Trophoblast cell (in vitro differentiated cells and primary cell): ENCODE results near the gene COL4A1.

Experiments used
- DNase-seq, 2 donors: peaks; one replicate each; pipeline ENCODE4 v3.0.0-alpha.2; 2016
- H2AFZ ChIP-seq: 2 replicates; pipeline ENCODE4 v1.6.1; 2013; ENCODE audit warnings: low read length, moderate library complexity, mild to moderate bottlenecking; ENCODE audit not compliant: insufficient read depth, poor library complexity
- H2AK5ac ChIP-seq: 2 replicates; pipeline ENCODE4 v1.6.1; 2013; ENCODE audit warnings: mild to moderate bottlenecking, low read length
- H2BK120ac ChIP-seq: 2 replicates; pipeline ENCODE4 v1.6.1; 2013; ENCODE audit warnings: low read length, mild to moderate bottlenecking, moderate library complexity; ENCODE audit not compliant: insufficient read depth, poor library complexity
- H2BK12ac ChIP-seq: 2 replicates; pipeline ENCODE4 v1.6.1; 2013; ENCODE audit warnings: mild to moderate bottlenecking, low read length, moderate library complexity
- H2BK5ac ChIP-seq: 2 replicates; pipeline ENCODE4 v1.6.1; 2013; ENCODE audit warnings: low read length, low read depth, moderate library complexity, mild to moderate bottlenecking; ENCODE audit not compliant: poor library complexity
- H3K14ac ChIP-seq: 2 replicates; pipeline ENCODE4 v1.6.1; 2013; ENCODE audit warnings: mild to moderate bottlenecking, low read length
- H3K18ac ChIP-seq: 2 replicates; pipeline ENCODE4 v1.6.1; 2013; ENCODE audit warnings: mild to moderate bottlenecking, low read length
- H3K23ac ChIP-seq: 2 replicates; pipeline ENCODE4 v1.6.1; 2013; ENCODE audit warnings: low read length
- H3K27ac ChIP-seq: 2 replicates; pipeline ENCODE4 v1.5.1; 2013; ENCODE audit warnings: low read depth, mild to moderate bottlenecking, inconsistent platforms, low read length, moderate library complexity
- H3K27me3 ChIP-seq: 2 replicates; pipeline ENCODE4 v1.6.1; 2013; ENCODE audit warnings: inconsistent platforms, mild to moderate bottlenecking, low read length, moderate library complexity; ENCODE audit not compliant: insufficient read depth
- H3K36me3 ChIP-seq, 2 experiments: 1 replicate in 1 of 2; 2 replicates in 1 of 2; pipeline ENCODE4 v1.6.1; 2013; ENCODE audit warnings: low read length in 2 of 2, mild to moderate bottlenecking in 2 of 2, moderate library complexity in 1 of 2; ENCODE audit not compliant: insufficient read depth in 2 of 2, control insufficient read depth in 1 of 2
- H3K4ac ChIP-seq: 2 replicates; pipeline ENCODE4 v1.6.1; 2013; ENCODE audit warnings: low read depth, mild to moderate bottlenecking, low read length, moderate library complexity
- H3K4me1 ChIP-seq, 2 experiments: 1 replicate in 1 of 2; 2 replicates in 1 of 2; pipeline ENCODE4 v1.6.1; 2013; ENCODE audit warnings: low read length in 2 of 2, mild to moderate bottlenecking in 2 of 2, moderate library complexity in 1 of 2; ENCODE audit not compliant: insufficient read depth in 2 of 2, control insufficient read depth in 1 of 2
- H3K4me2 ChIP-seq: 2 replicates; pipeline ENCODE4 v1.6.1; 2013; ENCODE audit warnings: inconsistent platforms, mild to moderate bottlenecking, low read length, moderate library complexity
- H3K4me3 ChIP-seq: 2 replicates; pipeline ENCODE4 v1.5.1; 2013; ENCODE audit warnings: mild to moderate bottlenecking, low read depth, low read length, inconsistent platforms
- H3K79me1 ChIP-seq: one replicate; pipeline ENCODE4 v1.6.1; 2013; ENCODE audit warnings: low read length
- H3K79me2 ChIP-seq: 2 replicates; pipeline ENCODE4 v1.6.1; 2013; ENCODE audit warnings: low read length, mild to moderate bottlenecking; ENCODE audit not compliant: control insufficient read depth, insufficient read depth, poor library complexity
- H3K9ac ChIP-seq: 2 replicates; pipeline ENCODE4 v1.6.1; 2013; ENCODE audit warnings: mild to moderate bottlenecking, low read length
- H3K9me3 ChIP-seq: 2 replicates; pipeline ENCODE4 v1.6.1; 2013; ENCODE audit warnings: low read depth, mild to moderate bottlenecking, control low read depth, inconsistent platforms, low read length; ENCODE audit not compliant: insufficient read depth
- H4K12ac ChIP-seq: 2 replicates; pipeline ENCODE4 v1.6.1; 2013; ENCODE audit warnings: low read depth, mild to moderate bottlenecking, low read length, moderate library complexity
- H4K8ac ChIP-seq: 2 replicates; pipeline ENCODE4 v1.6.1; 2013; ENCODE audit warnings: low read depth, mild to moderate bottlenecking, low read length, moderate library complexity
- H4K91ac ChIP-seq: one replicate; pipeline ENCODE4 v1.6.1; 2013; ENCODE audit warnings: low read depth, mild to moderate bottlenecking, low read length, moderate library complexity
- WGBS: extraction: QIAGEN DNeasy Blood & Tissue Kit; methylation state at CpG from one replicate; pipeline ENCODE4 v1.1.7; 2013; ENCODE audit warnings: missing lambda C conversion rate; ENCODE audit not compliant: insufficient read length, insufficient coverage; ENCODE audit errors: extremely low coverage; 5-methylcytosine and 5-hydroxymethylcytosine counted together

COL4A1 gene

GRCh38 chr13:110301606-110302553, 5.1 kb downstream of the COL4A1 start:
- DNase-seq = peak; percentile 58 to 78
- no peak overlapping the region for H2BK12ac ChIP-seq
- H3K23ac ChIP-seq = no peak overlapping the region
- no peak overlapping the region for H3K4me3 ChIP-seq
- H3K36me3 ChIP-seq = peaks cover 14 to 27% of the 10 kb centered on the region in 2 experiments
- H4K12ac ChIP-seq = no peak overlapping the region
- no peak overlapping the region for H2BK120ac ChIP-seq
- no peak overlapping the region for H2AK5ac ChIP-seq
- H3K9ac ChIP-seq = no peak overlapping the region
- peak overlapping the region; percentile 7 for H3K14ac ChIP-seq
- peaks cover 11% of the 10 kb centered on the region for H3K79me1 ChIP-seq
- peaks cover 14 to 27% of the 10 kb centered on the region in 2 experiments for H3K4me1 ChIP-seq
- H3K79me2 ChIP-seq = peaks cover 12% of the 10 kb centered on the region
- H2AFZ ChIP-seq = no peak overlapping the region
- H3K18ac ChIP-seq = peak overlapping the region; percentile 69
- no CpG with 5 or more reads among the region's 21 CpGs for WGBS
- H3K27ac ChIP-seq = peak overlapping the region; percentile 22
- no peak overlapping the region for H4K91ac ChIP-seq
- H3K27me3 ChIP-seq = no peaks in the 10 kb centered on the region
- no peak overlapping the region for H3K4ac ChIP-seq
- H2BK5ac ChIP-seq = no peak overlapping the region
- no peak overlapping the region for H4K8ac ChIP-seq
- H3K9me3 ChIP-seq = no peaks in the 10 kb centered on the region
- H3K4me2 ChIP-seq = no peak overlapping the region

GRCh38 chr13:110301083-110301482, 5.9 kb downstream of the COL4A1 start:
- no CpG with 5 or more reads among the region's 5 CpGs for whole genome bisulfite sequencing

DNA sequence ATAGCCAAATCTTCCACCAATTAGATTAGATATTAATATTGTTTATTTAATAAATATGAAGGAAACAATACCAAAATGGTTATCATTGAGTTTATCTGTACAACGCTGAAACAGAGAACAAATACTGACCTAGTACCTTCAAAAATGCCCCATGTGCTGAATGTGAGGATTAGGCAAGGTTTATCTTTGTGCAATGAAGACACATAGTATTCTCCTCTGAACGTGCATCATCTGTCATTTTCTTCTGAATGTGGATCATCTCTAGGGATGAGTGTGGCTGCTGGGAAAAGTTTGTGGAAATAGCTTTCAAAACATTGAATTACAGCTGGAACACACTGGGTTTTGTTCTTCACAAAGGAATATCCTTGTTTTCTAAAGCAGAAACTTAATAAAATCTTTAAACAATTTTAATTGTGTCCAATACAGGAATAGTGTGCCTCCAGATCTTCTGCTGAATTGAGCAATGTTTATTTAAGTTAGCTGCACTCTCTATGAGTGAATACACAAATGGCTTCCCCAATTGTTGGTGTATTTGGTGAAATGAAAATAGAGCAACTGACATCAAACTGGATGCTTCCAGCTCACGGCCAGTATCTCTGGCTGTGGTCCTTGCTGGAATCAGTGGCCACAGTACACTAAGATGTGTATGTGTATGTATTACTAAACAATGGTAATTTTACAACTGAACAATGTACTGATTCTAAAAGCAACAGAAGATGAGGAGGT, 6.7 kb downstream of the COL4A1 start:
- H3K9ac ChIP-seq = no peak overlapping the region
- H2BK120ac ChIP-seq = no peak overlapping the region
- H2BK12ac ChIP-seq = no peak overlapping the region
- peaks cover 14 to 27% of the 10 kb centered on the region in 2 experiments for H3K4me1 ChIP-seq
- H3K4ac ChIP-seq = no peak overlapping the region
- H4K91ac ChIP-seq = no peak overlapping the region
- no peak overlapping the region for H2AK5ac ChIP-seq
- no CpG with 5 or more reads among the region's 3 CpGs for WGBS
- no peaks in the 10 kb centered on the region for H3K27me3 ChIP-seq
- H2AFZ ChIP-seq = no peak overlapping the region
- no peak overlapping the region for H3K27ac ChIP-seq
- no peaks in the 10 kb centered on the region for H3K9me3 ChIP-seq
- H3K4me2 ChIP-seq = no peak overlapping the region
- H3K36me3 ChIP-seq = peaks cover 14 to 27% of the 10 kb centered on the region in 2 experiments
- peaks cover 4% of the 10 kb centered on the region for H3K79me1 ChIP-seq
- no peak overlapping the region for H2BK5ac ChIP-seq
- no peak overlapping the region for H3K14ac ChIP-seq
- no peak overlapping the region for H4K8ac ChIP-seq
- H3K79me2 ChIP-seq = peaks cover 5% of the 10 kb centered on the region
- no peak overlapping the region for H3K4me3 ChIP-seq
- H3K23ac ChIP-seq = no peak overlapping the region
- no peak for DNase-seq
- no peak overlapping the region for H4K12ac ChIP-seq
- no peak overlapping the region for H3K18ac ChIP-seq

More at GRCh38 chr13:110301083-110301482, 5.9 kb downstream of the COL4A1 start:
- Histone ChIP-seq H3K4ac (no peak overlapping the region), H3K4me3 (no peak overlapping the region), H3K9me3 (no peaks in the 10 kb centered on the region), H4K91ac (no peak overlapping the region), H2BK12ac (no peak overlapping the region), H3K4me1 (peaks cover 14 to 27% of the 10 kb centered on the region in 2 experiments), H3K14ac (no peak overlapping the region), H4K8ac (no peak overlapping the region), H3K4me2 (no peak overlapping the region), H3K27me3 (no peaks in the 10 kb centered on the region), H2BK5ac (no peak overlapping the region), H3K36me3 (peaks cover 14 to 27% of the 10 kb centered on the region in 2 experiments), H2AK5ac (no peak overlapping the region), H3K79me1 (peaks cover 4% of the 10 kb centered on the region), H2AFZ (no peak overlapping the region), H3K18ac (no peak overlapping the region), H3K79me2 (peaks cover 5% of the 10 kb centered on the region), H4K12ac (no peak overlapping the region), H2BK120ac (no peak overlapping the region), H3K23ac (no peak overlapping the region), H3K9ac (no peak overlapping the region), H3K27ac (no peak overlapping the region)
- DNase-seq = no peak

DNA sequence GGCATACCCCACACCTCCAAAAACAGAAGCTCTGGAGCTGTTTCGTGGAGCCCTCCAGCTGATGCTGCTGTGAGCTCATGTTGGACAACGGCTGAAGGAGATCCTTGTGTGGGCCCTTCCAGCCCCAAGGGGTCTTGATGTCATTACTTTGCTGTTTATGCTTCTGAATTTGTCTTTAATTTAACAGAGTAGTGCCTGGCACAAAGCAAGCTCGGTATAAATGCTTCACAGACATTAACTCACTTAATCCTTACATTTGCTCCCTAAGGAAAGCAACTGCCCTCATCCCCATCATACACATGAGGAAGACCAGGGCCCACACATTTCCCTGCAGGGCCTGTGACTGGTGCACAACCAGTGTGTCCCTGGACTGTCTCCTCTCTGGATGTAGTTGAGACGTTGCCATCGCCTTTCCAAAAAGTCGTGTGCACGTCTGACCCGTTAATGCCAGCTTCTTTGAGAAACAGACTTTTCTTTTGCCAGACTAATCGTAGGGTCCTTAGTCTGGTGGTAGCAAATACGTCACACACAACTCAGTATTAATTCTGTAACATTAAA, 7.6 kb downstream of the COL4A1 start:
- Histone ChIP-seq H4K12ac (no peak overlapping the region), H3K79me2 (peaks cover 5% of the 10 kb centered on the region), H4K91ac (no peak overlapping the region), H3K4me1 (peaks cover 14 to 25% of the 10 kb centered on the region in 2 experiments), H3K4me3 (no peak overlapping the region), H2AK5ac (no peak overlapping the region), H3K4ac (peak overlapping the region; percentile 3), H3K14ac (no peak overlapping the region), H2BK120ac (no peak overlapping the region), H3K36me3 (peaks cover 14 to 27% of the 10 kb centered on the region in 2 experiments), H3K23ac (no peak overlapping the region), H2AFZ (no peak overlapping the region), H2BK12ac (no peak overlapping the region), H3K79me1 (peaks cover 4% of the 10 kb centered on the region), H4K8ac (no peak overlapping the region), H3K27me3 (no peaks in the 10 kb centered on the region), H3K4me2 (no peak overlapping the region), H3K18ac (no peak overlapping the region), H3K27ac (no peak overlapping the region), H3K9ac (no peak overlapping the region), H3K9me3 (no peaks in the 10 kb centered on the region), H2BK5ac (no peak overlapping the region)
- no peak for DNase-seq
- no CpG with 5 or more reads among the region's 10 CpGs for WGBS
